ENCODE data around the gene ZBTB49. TPM values are rescaled to one million over a fixed set of nuclear protein-coding genes. Genes with fewer than 3 reads are reported as not detected.

Gene ZBTB49
- total and polyA plus RNA-seq, 2 donors (not counting 3 experiments of a cell fraction or from before 2014, with no cell fraction given), result 3.8 to 5.8 TPM

- H3K4me2 ChIP-seq (ENCODE audit: insufficient read depth, low read length), result no peak overlapping the region
- peaks cover 2% of the 10 kb centered on the region for H3K79me2 ChIP-seq (ENCODE audit: control insufficient read depth, insufficient read depth, low read length)
- dilution Hi-C loops (cut with MboI; ENCODE audit: extremely low pct_ligation_motif_present, low sequenced_read_pairs) (no loop called here), intact Hi-C loops (cut with micrococcal nuclease) (loop anchor here (5.0 kb wide), 1 partner anchor 607 kb away; the partner anchor contains the start of gene MSX1)
- H2AFZ ChIP-seq (ENCODE audit: low read depth, low read length), result no peak overlapping the region
- no peak overlapping the region for H3K4me3 ChIP-seq (replicated peaks in 1 of 3; ENCODE audit: insufficient read depth in 1 of 3, low read depth in 1 of 3, low read length in 3 of 3)
- ChIA-PET POLR2A (no interaction called here), CTCF (interaction anchor here (2.1 kb wide), 1 partner anchor 10 kb away, joined by 10 read pairs; no protein-coding TSS in a partner anchor)
- no peaks in the 10 kb centered on the region for H4K20me1 ChIP-seq (replicated peaks; ENCODE audit: control insufficient read depth, extremely low read depth, insufficient read depth, low read length)
- FAIRE-seq (no peak), DNase-seq (ENCODE audit: low read depth, low spot score) (no peak)
- H3K4me1 ChIP-seq (ENCODE audit: control insufficient read depth, extremely low read depth, insufficient read depth, low read length), result peaks cover 14% of the 10 kb centered on the region
- peaks cover 0 to 4% of the 10 kb centered on the region in 2 experiments for H3K36me3 ChIP-seq (ENCODE audit: control insufficient read depth in 2 of 2, extremely low read depth in 1 of 2, insufficient read depth in 2 of 2, low read length in 2 of 2)
- H3K9me3 ChIP-seq (replicated peaks; ENCODE audit: control insufficient read depth, insufficient read depth, low read length), result no peaks in the 10 kb centered on the region
- H3K27ac ChIP-seq (ENCODE audit: insufficient read depth, low read depth, low read length), result no peak overlapping the region
- no peak overlapping the region for H3K9ac ChIP-seq (replicated peaks; ENCODE audit: extremely low read depth, insufficient read depth, low read length)
- BruUV-seq (replicated peaks), result no TSS peak
- no peaks in the 10 kb centered on the region for H3K9me1 ChIP-seq (replicated peaks; ENCODE audit: control insufficient read depth, extremely low read depth, insufficient read depth, low read length)
- no peaks in the 10 kb centered on the region for H3K27me3 ChIP-seq (ENCODE audit: control insufficient read depth in 2 of 2, insufficient read depth in 2 of 2, low read length in 2 of 2)
- TF ChIP-seq, protein P1, sequence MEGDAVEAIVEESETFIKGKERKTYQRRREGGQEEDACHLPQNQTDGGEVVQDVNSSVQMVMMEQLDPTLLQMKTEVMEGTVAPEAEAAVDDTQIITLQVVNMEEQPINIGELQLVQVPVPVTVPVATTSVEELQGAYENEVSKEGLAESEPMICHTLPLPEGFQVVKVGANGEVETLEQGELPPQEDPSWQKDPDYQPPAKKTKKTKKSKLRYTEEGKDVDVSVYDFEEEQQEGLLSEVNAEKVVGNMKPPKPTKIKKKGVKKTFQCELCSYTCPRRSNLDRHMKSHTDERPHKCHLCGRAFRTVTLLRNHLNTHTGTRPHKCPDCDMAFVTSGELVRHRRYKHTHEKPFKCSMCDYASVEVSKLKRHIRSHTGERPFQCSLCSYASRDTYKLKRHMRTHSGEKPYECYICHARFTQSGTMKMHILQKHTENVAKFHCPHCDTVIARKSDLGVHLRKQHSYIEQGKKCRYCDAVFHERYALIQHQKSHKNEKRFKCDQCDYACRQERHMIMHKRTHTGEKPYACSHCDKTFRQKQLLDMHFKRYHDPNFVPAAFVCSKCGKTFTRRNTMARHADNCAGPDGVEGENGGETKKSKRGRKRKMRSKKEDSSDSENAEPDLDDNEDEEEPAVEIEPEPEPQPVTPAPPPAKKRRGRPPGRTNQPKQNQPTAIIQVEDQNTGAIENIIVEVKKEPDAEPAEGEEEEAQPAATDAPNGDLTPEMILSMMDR (IDR thresholded peaks at IDR 0.05; ENCODE audit: extremely low read depth in 1 of 2, insufficient read depth in 1 of 2, low read depth in 1 of 2, low read length in 2 of 2), result no peak
- TF ChIP-seq EZH2 (IDR thresholded peaks at IDR 0.05; ENCODE audit: borderline replicate concordance, low read depth, low read length, severe bottlenecking) (no peak), JUN (IDR thresholded peaks at IDR 0.05; ENCODE audit: borderline replicate concordance, insufficient read depth, insufficient read length, low read depth) (no peak)
These were observed 40.2 kb upstream of the ZBTB49 start for GRCh38 chr4:4249866-4250265.

- no peaks in the 10 kb centered on the region for H3K4me1 ChIP-seq (ENCODE audit: control insufficient read depth, extremely low read depth, insufficient read depth, low read length)
- no peaks in the 10 kb centered on the region for H4K20me1 ChIP-seq (replicated peaks; ENCODE audit: control insufficient read depth, extremely low read depth, insufficient read depth, low read length)
- intact Hi-C loops (cut with micrococcal nuclease), result loop anchor here (5.0 kb wide), 1 partner anchor 603 kb away; the partner anchor contains the start of gene MSX1
- H3K36me3 ChIP-seq (ENCODE audit: control insufficient read depth in 2 of 2, extremely low read depth in 1 of 2, insufficient read depth in 2 of 2, low read length in 2 of 2), result no peaks in the 10 kb centered on the region
- TF ChIP-seq MAX (IDR thresholded peaks at IDR 0.05; ENCODE audit: insufficient read depth, insufficient read length) (no peak), POLR2AphosphoS5 (IDR thresholded peaks at IDR 0.05; ENCODE audit: insufficient read depth, low read depth, low read length) (no peak), MYC (IDR thresholded peaks at IDR 0.05; ENCODE audit: low read depth, low read length) (no peak), GATA2 (IDR thresholded peaks at IDR 0.05; ENCODE audit: insufficient read depth, insufficient read length, low read depth, low read length) (no peak), POLR2A (IDR thresholded peaks at IDR 0.05; ENCODE audit: low read depth, low read length) (no peak), EZH2 (IDR thresholded peaks at IDR 0.05; ENCODE audit: borderline replicate concordance, low read depth, low read length, severe bottlenecking) (no peak), JUN (IDR thresholded peaks at IDR 0.05; ENCODE audit: borderline replicate concordance, insufficient read depth, insufficient read length, low read depth) (no peak), FOS (IDR thresholded peaks at IDR 0.05; ENCODE audit: borderline replicate concordance, insufficient read depth, low read length) (no peak)
- TF ChIP-seq, protein P1 (IDR thresholded peaks at IDR 0.05; ENCODE audit: extremely low read depth in 1 of 2, insufficient read depth in 1 of 2, low read depth in 1 of 2, low read length in 2 of 2), result no peak
- no TSS peak for BruUV-seq (replicated peaks)
- H2AFZ ChIP-seq (ENCODE audit: low read depth, low read length), result no peak overlapping the region
- H3K27me3 ChIP-seq (ENCODE audit: control insufficient read depth in 2 of 2, insufficient read depth in 2 of 2, low read length in 2 of 2), result no peaks in the 10 kb centered on the region
- H3K4me3 ChIP-seq (replicated peaks in 1 of 3; ENCODE audit: insufficient read depth in 1 of 3, low read depth in 1 of 3, low read length in 3 of 3), result no peak overlapping the region
- no peaks in the 10 kb centered on the region for H3K9me3 ChIP-seq (replicated peaks; ENCODE audit: control insufficient read depth, insufficient read depth, low read length)
- no peak for FAIRE-seq
- ChIA-PET CTCF (interaction anchor here (3.4 kb wide), 1 partner anchor 79 kb away, joined by 11 read pairs; no protein-coding TSS in a partner anchor), POLR2A (no interaction called here)
- H3K79me2 ChIP-seq (ENCODE audit: control insufficient read depth, insufficient read depth, low read length), result no peaks in the 10 kb centered on the region
- no peak overlapping the region for H3K4me2 ChIP-seq (ENCODE audit: insufficient read depth, low read length)
- no peaks in the 10 kb centered on the region for H3K9me1 ChIP-seq (replicated peaks; ENCODE audit: control insufficient read depth, extremely low read depth, insufficient read depth, low read length)
- H3K27ac ChIP-seq (ENCODE audit: insufficient read depth, low read depth, low read length), result no peak overlapping the region
- no peak for DNase-seq (ENCODE audit: low read depth, low spot score)
- dilution Hi-C loops (cut with MboI; ENCODE audit: extremely low pct_ligation_motif_present, low sequenced_read_pairs), result no loop called here
- no peak overlapping the region for H3K9ac ChIP-seq (replicated peaks; ENCODE audit: extremely low read depth, insufficient read depth, low read length)
These were observed 35.9 kb upstream of the ZBTB49 start for GRCh38 chr4:4254199-4254598.

Data from endothelial cell of umbilical vein (primary cell).